ENCODE measurements around the gene CTSV.
"Not testable (repeated sequence)": the region's sequence is repeated elsewhere in the genome, so short reads cannot be mapped to it uniquely, and the experiment has no call there.

- TF ChIP-seq CTCF, POLR2A (IDR thresholded peaks at IDR 0.05): not testable (repeated sequence)
Observed at GRCh38 chr9:96994531-96995016, 44.4 kb downstream of the CTSV start.
